ENCODE measurements around the gene WBP4. TPM values are rescaled to one million over a fixed set of nuclear protein-coding genes. Genes with fewer than 3 reads are reported as not detected.

WBP4 gene
- total and polyA plus RNA-seq, 2 of the 13 experiments (the other 11 are each of a cell fraction or from before 2014, with no cell fraction given), result 6.7 to 11.7 TPM

GRCh38 chr13:41061075-41061913 is at the start of gene WBP4 (continued):
- TF ChIP-seq ZNF205 (CRISPR knock-in tag; IDR thresholded peaks at IDR 0.05) (peak; percentile 23; the same call in 1 of the 2 replicates), ZNF737 (CRISPR knock-in tag; IDR thresholded peaks at IDR 0.05; ENCODE audit: borderline replicate concordance) (no peak), ZNF343 (CRISPR knock-in tag; IDR thresholded peaks at IDR 0.05) (no peak; the same call in 1 of the 2 replicates), ZNF251 (CRISPR knock-in tag; IDR thresholded peaks at IDR 0.05) (no peak), MBD4 (IDR thresholded peaks at IDR 0.05; ENCODE audit: borderline replicate concordance, low read length) (no peak), ZNF230 (CRISPR knock-in tag; IDR thresholded peaks at IDR 0.05) (no peak), TERF1 (CRISPR knock-in tag; IDR thresholded peaks at IDR 0.05) (peak; percentile 58; the same call in 1 of the 2 replicates), POGZ (CRISPR knock-in tag; IDR thresholded peaks at IDR 0.05) (peak; percentile 75), ZNF562 (CRISPR knock-in tag; IDR thresholded peaks at IDR 0.05; ENCODE audit: borderline replicate concordance) (no peak), ARNT2 (CRISPR knock-in tag; IDR thresholded peaks at IDR 0.05; ENCODE audit: low read depth) (peak; percentile 88; the same call in 1 of the 2 replicates), GFI1 (CRISPR knock-in tag; IDR thresholded peaks at IDR 0.05; ENCODE audit: borderline replicate concordance) (peak; percentile 86), ZUFSP (CRISPR knock-in tag; IDR thresholded peaks at IDR 0.05; ENCODE audit: borderline replicate concordance) (no peak), ZBTB26 (CRISPR knock-in tag; IDR thresholded peaks at IDR 0.05; ENCODE audit: borderline replicate concordance) (peak; percentile 96), TEF (CRISPR knock-in tag; IDR thresholded peaks at IDR 0.05) (peak; percentile 52; the same call in 1 of the 2 replicates), NFE2L2 (IDR thresholded peaks at IDR 0.05; ENCODE audit: low read length) (no peak), ZNF180 (CRISPR knock-in tag; IDR thresholded peaks at IDR 0.05; ENCODE audit: borderline replicate concordance, low read depth) (no peak), UBTF (CRISPR knock-in tag; IDR thresholded peaks at IDR 0.05) (peak; percentile 78; the same call in 1 of the 2 replicates), BCLAF1 (IDR thresholded peaks at IDR 0.05) (no peak)

Measured in HepG2 (cell line).